ENCODE measurements around the gene IFNA10.
"Not testable (repeated sequence)": the region's sequence is repeated elsewhere in the genome, so short reads cannot be mapped to it uniquely, and the experiment has no call there.

IFNA10 gene

GRCh38 chr9:21205204-21205603 lies 1.7 kb downstream of the IFNA10 start (continued):
- no peak for TF ChIP-seq ZNF280C (tag by site-specific recombination; IDR thresholded peaks at IDR 0.05)
- no peak for TF ChIP-seq ZNF335 (tag by site-specific recombination; conservative IDR thresholded peaks at IDR 0.05)
- no peak for TF ChIP-seq ZNF768 (tag by site-specific recombination; IDR thresholded peaks at IDR 0.05)
- no peak for TF ChIP-seq ZFP41 (tag by site-specific recombination; IDR thresholded peaks at IDR 0.05; ENCODE audit: borderline replicate concordance)
- no peak for TF ChIP-seq SP3 (tag by site-specific recombination; IDR thresholded peaks at IDR 0.05)
- no peak for TF ChIP-seq ZNF148 (tag by site-specific recombination; IDR thresholded peaks at IDR 0.05; ENCODE audit: borderline replicate concordance)
- no peak for TF ChIP-seq ZNF341 (tag by site-specific recombination; IDR thresholded peaks at IDR 0.05; ENCODE audit: low read depth)
- TF ChIP-seq ZNF433 (tag by site-specific recombination; IDR thresholded peaks at IDR 0.05; ENCODE audit: low read depth): no peak
- TF ChIP-seq ZNF544 (tag by site-specific recombination; IDR thresholded peaks at IDR 0.05): no peak

GRCh38 chr9:21202105-21202504 lies 4.8 kb downstream of the IFNA10 start, which contains the start of gene IFNA7:
Gene IFNA7, minus strand, starts transcription at chr9:21202205. Its CDS starts 40 bp downstream, at chr9:21202165.
- H3K36me3 ChIP-seq (ENCODE audit: control insufficient read depth in 2 of 2, insufficient read depth in 1 of 2, low read length in 2 of 2); H3K4me1 ChIP-seq (ENCODE audit: control insufficient read depth, insufficient read depth, low read length); H3K9me3 ChIP-seq (ENCODE audit: control insufficient read depth, insufficient read depth, low read depth, low read length); H3K27ac ChIP-seq (ENCODE audit: extremely low read depth, low read depth, low read length); POLR2A ChIA-PET; H3K4me3 ChIP-seq (ENCODE audit: low read depth, low read length): not testable (repeated sequence)
- CTCF ChIA-PET: interaction anchor here (0.7 to 2.5 kb wide), 2 partner anchors 11 to 27 kb away, joined by 4 to 8 read pairs; no protein-coding TSS in a partner anchor

GRCh38 chr9:21194867-21195776 lies 11.8 kb downstream of the IFNA10 start:
- ChIA-PET POLR2A (interaction anchor here (0.6 kb wide), 1 partner anchor 18 kb away, joined by 3 read pairs; no protein-coding TSS in a partner anchor), CTCF (interaction anchor here (0.6 to 3.7 kb wide), 40 partner anchors 9 to 1316 kb away, joined by 3 to 24 read pairs (median 4); partner anchors contain the start of gene IFNW1)
- peak; percentile 42; the same call in 1 of the 2 replicates for TF ChIP-seq PRDM1 (tag by site-specific recombination; IDR thresholded peaks at IDR 0.05)
- TF ChIP-seq ZNF660 (tag by site-specific recombination; IDR thresholded peaks at IDR 0.05): 0 out of 2 replicates have a peak, but pooled peaks have one; percentile 28
- peak; percentile 78 for TF ChIP-seq ZNF654 (tag by site-specific recombination; IDR thresholded peaks at IDR 0.05; ENCODE audit: low read depth)
- H3K4me1 ChIP-seq (ENCODE audit: control insufficient read depth, insufficient read depth, low read length); H3K9me3 ChIP-seq (ENCODE audit: control insufficient read depth, insufficient read depth, low read depth, low read length); H3K4me3 ChIP-seq (ENCODE audit: low read depth, low read length); H3K36me3 ChIP-seq (ENCODE audit: control insufficient read depth in 2 of 2, insufficient read depth in 1 of 2, low read length in 2 of 2); H3K27ac ChIP-seq (ENCODE audit: extremely low read depth, low read depth, low read length): not testable (repeated sequence)

- H3K4me1 ChIP-seq (ENCODE audit: control insufficient read depth, insufficient read depth, low read length); H3K27ac ChIP-seq (ENCODE audit: extremely low read depth, low read depth, low read length); H3K36me3 ChIP-seq (ENCODE audit: control insufficient read depth in 2 of 2, insufficient read depth in 1 of 2, low read length in 2 of 2); H3K9me3 ChIP-seq (ENCODE audit: control insufficient read depth, insufficient read depth, low read depth, low read length); H3K4me3 ChIP-seq (ENCODE audit: low read depth, low read length): not testable (repeated sequence)
- CTCF ChIA-PET: interaction anchor here (0.7 kb wide), 1 partner anchor 386 kb away, joined by 3 read pairs; no protein-coding TSS in a partner anchor
- POLR2A ChIA-PET: interaction anchor here (0.6 kb wide), 1 partner anchor 935 kb away, joined by 3 read pairs; no protein-coding TSS in a partner anchor
Observed at GRCh38 chr9:21187487-21187886, 19.5 kb downstream of the IFNA10 start, which contains the start of gene IFNA4. Gene IFNA4, minus strand, starts transcription at chr9:21187587. Its CDS starts 56 bp downstream, at chr9:21187531.

All from HEK293 (cell line).